Testis (tissue), 2 donors: ENCODE measurements around the gene P2RY12.

ENCODE experiments used
- POLR2A ChIP-seq: fragments of 450-650 bp; IDR thresholded peaks from one replicate; pipeline ENCODE4 v1.6.1; 2017; ENCODE audit warnings: antibody characterized with exemption, mild to moderate bottlenecking, moderate library complexity
- TF ChIP-seq, protein P1 (sequence below), 3 experiments: fragments of 450-650 bp in 2 of 3; fragments of 200-600 bp in 1 of 3; sonication (generic) in 1 of 3; IDR thresholded peaks; one replicate each; pipeline ENCODE4 v1.5.1; 2016 to 2019; ENCODE audit warnings: antibody characterized with exemption in 3 of 3, mild to moderate bottlenecking in 2 of 3, moderate library complexity in 1 of 3

DNA sequence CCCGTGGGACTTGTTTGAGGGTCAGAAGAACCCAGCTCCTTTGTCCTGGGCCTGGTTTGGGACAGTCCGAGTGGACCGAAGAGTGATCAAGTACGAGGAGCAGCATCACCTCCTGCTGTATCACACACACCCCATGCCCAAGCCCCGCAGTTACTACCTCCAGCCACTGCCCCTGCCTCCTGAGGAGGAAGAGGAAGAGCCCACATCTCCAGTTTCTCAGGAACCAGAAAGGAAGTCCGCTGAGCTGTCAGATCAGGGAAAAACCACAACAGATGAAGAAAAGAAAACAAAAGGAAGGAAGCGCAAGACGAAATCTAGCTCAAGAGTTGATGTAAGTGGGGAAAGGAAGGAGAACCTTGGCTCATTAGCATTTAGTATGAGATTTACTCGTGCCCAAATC is 3.3 kb upstream of the P2RY12 start:
- TF ChIP-seq, protein P1, sequence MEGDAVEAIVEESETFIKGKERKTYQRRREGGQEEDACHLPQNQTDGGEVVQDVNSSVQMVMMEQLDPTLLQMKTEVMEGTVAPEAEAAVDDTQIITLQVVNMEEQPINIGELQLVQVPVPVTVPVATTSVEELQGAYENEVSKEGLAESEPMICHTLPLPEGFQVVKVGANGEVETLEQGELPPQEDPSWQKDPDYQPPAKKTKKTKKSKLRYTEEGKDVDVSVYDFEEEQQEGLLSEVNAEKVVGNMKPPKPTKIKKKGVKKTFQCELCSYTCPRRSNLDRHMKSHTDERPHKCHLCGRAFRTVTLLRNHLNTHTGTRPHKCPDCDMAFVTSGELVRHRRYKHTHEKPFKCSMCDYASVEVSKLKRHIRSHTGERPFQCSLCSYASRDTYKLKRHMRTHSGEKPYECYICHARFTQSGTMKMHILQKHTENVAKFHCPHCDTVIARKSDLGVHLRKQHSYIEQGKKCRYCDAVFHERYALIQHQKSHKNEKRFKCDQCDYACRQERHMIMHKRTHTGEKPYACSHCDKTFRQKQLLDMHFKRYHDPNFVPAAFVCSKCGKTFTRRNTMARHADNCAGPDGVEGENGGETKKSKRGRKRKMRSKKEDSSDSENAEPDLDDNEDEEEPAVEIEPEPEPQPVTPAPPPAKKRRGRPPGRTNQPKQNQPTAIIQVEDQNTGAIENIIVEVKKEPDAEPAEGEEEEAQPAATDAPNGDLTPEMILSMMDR (IDR thresholded peaks at IDR 0.05) = no peak
- no peak for TF ChIP-seq POLR2A
